ENCODE results near the gene HPSE2.
"Not testable (repeated sequence)": the region's sequence is repeated elsewhere in the genome, so short reads cannot be mapped to it uniquely, and the experiment has no call there.

Gene HPSE2

DNA sequence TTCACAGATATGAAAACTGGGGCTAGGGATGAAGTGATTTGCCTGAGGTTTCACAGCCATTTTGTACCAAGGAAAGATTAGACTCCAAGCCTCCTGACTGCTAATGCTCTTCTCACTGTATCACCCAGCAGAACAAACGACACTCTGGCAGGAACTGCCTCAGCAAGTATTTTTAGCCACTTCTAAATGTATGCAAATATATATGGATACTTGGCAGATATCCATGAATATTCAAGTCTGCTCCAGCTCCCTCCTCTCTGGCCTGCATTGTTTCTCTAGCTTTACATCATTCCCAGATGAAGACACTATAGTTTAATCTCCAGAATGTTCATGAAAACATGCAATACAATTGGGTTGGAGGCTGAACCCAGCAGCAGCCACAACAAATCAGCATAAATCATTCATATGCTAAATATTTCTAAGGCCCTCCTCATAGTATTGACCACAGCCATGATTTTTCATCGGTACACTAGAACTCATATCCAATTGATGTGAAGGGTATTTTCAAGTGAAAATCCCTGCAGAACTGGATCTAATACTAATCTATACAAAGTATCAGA is 65.5 kb downstream of the HPSE2 start:
- in situ Hi-C loops (cut with MboI; ENCODE audit: low sequenced_read_pairs), result no loop called here

DNA sequence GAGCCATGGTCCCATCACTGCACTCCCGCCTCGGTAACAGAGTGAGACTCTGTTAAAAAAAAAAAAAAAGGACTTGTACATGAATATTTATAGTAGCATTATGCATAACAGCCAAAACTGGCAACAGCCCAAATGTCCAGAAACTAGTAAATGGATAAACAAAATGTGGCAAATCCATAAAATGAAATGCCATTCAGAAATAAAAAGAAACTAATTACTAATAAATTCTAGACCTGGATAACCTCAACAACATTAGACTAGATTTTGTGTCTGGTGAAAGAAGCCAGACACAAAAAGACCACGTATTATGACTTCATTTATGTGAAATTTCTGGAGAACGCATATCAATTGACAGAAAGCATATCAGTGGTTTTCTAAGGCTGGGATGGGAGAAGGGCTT is 74.5 kb downstream of the HPSE2 start:
- in situ Hi-C loops (cut with MboI; ENCODE audit: low sequenced_read_pairs), result no loop called here

DNA sequence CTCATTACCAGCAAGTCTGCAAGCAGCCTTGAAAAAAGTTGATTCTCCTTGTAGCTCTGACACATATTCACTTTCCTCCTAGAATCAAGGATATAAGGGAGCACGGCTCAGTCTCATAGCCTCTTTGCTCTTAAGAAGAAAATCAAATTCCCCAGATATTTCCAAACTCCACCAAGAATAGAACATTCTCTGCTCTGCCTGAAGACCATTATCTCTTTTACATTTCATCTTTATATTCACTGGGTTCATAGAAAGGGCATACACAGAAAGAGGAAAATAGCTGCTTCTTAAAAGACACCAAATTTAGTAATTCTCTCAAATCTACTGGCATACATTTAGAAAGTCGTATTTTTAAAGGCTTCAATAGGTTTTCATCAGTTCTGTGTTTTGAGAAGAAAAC is 92.0 kb downstream of the HPSE2 start:
- in situ Hi-C loops (cut with MboI; ENCODE audit: low sequenced_read_pairs), result no loop called here

DNA sequence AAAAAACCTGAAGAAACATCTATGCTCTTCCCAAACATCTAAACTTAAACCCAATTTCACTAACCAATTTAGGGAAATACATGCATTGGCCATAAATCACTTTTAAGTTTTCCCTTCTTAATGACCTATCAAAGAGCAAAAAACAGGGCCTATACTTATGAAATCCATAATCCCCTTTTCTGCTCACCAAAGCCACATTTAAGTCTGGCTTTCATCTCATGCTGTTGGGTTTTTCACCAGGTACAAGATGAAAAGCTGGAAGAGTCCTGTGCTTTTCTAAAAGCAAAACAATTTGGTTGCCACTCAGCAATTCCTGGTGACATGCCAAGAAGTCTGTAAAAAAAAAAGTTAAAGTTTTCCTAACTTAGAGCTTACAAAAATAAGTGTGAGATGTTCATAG is 92.6 kb downstream of the HPSE2 start:
- in situ Hi-C loops (cut with MboI; ENCODE audit: low sequenced_read_pairs), result no loop called here

DNA sequence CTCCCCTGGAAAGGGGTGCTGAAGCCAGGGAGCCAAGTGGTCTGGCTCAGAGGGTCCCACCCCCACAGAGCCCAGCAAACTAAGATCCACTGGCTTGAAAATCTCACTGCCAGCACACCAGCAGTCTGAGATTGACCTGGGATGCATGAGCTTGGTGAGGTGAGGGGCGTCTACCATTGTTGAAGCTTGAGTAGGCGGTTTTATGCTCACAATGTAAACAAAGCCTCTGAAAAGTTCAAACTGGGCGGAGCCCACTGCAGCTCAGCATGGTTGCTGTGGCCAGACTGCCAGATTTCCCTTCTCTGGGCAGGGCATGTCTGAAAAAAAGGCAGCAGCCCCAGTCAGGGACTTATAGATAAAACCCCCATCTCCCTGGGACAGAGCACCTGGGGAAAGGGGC is 102.8 kb downstream of the HPSE2 start:
- in situ Hi-C loops (cut with MboI; ENCODE audit: low sequenced_read_pairs), result not testable (repeated sequence)

DNA sequence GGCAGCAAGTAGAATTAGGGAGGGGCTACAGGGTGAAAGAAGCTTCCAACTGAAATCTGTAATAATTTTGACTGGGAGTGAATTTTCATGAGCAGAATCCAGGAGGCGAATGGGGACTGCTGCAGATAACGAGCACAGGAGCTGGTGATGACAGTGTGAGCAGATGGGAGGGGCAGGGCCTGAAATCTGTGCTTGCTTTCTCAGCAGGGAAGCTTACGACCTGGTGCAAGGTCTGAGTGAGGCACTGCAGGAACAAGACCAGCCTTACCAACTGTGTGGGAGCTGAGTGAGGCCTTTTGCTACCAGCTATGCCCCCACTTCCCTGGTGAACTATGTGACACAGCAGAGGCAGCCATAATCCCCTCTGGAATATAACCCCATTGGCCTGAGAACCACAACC is 109.8 kb downstream of the HPSE2 start:
- in situ Hi-C loops (cut with MboI; ENCODE audit: low sequenced_read_pairs), result no loop called here

DNA sequence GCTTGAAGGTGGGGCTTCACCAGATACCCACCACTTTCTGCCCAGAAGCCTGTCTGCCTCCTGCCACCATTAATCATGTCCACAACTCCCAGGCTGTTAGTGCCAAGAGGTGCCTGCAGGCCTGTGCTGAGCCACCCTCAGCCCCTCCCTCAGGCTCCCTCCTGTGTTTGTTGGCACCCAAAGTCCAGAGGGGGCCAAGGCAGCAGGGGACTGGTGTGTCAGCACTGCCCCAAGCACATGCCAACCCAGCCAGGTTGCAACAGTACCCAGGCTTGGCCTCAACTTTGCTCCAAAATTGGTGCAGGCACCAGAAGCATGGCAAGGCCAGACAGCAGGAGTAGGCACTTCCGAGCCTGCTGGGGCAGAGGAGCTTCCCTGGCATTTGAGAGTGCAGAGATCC is 111.3 kb downstream of the HPSE2 start:
- in situ Hi-C loops (cut with MboI; ENCODE audit: low sequenced_read_pairs), result no loop called here

DNA sequence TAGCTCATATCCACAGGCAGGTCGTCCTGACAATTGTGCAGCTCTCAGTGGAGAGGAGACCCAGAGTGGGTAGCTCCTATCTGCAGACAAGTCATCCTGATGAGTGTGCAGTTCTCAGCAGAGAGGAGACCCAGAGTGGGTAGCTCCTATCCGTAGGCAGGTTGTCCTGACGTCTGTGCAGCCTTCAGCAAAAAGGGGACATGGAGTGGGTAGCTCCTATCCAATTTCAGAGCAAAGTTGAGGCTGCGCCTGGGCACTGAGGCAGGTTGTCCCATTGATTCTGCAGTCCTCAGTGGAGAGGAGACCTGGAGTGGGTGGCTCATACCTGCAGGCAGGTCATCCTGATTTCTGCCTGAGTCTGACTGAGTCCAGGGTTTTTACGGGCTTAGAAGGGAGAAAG is 111.8 kb downstream of the HPSE2 start:
- in situ Hi-C loops (cut with MboI; ENCODE audit: low sequenced_read_pairs), result no loop called here

DNA sequence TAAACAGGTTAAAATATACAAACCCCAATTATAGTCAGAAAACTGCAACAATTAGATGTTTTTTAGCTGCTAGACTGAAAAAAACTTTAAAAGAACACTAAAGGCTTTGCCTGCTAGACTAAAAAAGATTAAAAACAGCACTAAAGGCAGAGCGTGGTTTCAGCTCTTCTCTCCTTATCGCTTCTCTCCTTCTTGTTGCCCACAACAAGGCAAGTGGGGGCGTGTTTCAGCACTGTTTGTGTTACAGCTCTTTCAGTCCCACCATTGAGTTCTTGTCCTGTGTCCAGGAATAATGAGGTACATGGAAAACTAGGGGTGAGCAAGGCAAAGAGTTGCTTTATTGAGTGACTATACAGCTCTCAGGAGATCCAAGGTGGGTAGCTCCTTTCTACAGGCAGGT is 112.3 kb downstream of the HPSE2 start:
- in situ Hi-C loops (cut with MboI; ENCODE audit: low sequenced_read_pairs), result no loop called here

DNA sequence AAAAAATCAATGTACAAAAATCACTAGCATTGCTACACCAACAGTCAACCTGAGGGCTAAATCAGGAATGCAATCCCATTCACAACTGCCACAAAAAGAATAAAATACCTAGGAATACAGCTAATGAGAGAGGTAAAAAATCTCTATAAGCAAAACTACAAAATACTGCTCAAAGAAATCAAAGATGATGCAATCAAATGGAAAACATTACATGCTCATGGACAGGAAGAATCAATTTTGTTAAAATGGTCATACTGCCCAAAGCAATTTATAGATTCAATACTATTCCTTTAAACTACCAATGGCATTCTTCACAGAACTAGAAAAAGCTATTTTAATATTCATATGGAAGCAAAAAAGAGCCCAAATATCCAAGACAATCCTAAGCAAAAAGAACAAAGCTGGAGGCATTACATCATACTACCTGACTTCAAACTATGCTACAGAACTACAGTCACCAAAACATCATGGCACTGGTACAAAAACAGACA is 116.3 kb downstream of the HPSE2 start:
- in situ Hi-C loops (cut with MboI; ENCODE audit: low sequenced_read_pairs), result no loop called here

DNA sequence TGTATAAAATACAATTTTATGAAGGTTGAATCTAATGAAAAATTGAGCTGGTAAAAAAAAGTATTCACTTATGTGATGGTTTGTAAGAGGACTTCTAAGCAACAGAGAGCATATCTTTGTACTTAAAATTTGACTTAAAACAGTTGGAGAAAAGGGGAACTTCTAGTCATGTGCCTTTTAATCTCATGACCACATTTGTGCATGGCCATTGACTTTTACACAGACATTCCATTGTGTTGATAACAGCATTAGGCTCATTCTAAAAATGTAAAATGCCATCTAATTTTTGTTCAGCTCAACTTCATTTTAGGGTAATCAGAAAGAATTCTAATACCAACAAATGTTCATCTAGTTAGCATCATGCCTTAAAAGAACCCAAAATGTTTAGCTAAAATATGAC is 119.9 kb downstream of the HPSE2 start:
- in situ Hi-C loops (cut with MboI; ENCODE audit: low sequenced_read_pairs), result no loop called here

DNA sequence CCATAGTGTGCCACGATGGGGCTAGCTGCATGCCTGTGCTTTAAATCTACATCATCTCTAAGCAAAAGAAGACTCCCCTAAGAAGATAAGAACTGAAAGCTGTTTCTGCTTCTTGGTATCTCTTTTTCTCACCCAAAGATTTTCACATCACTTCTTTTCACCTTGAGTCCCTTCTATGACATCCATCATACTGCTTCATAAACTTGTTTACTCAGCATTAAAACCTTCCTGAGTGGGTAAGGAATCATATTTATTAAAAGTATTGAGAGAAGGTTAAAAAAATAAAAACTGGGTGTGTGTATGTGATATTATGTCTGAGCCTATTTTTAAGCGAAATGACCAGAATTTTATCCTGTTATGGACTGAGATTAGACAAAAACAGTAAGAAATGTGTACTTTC is 150.3 kb downstream of the HPSE2 start:
- in situ Hi-C loops (cut with MboI; ENCODE audit: low sequenced_read_pairs), result no loop called here

DNA sequence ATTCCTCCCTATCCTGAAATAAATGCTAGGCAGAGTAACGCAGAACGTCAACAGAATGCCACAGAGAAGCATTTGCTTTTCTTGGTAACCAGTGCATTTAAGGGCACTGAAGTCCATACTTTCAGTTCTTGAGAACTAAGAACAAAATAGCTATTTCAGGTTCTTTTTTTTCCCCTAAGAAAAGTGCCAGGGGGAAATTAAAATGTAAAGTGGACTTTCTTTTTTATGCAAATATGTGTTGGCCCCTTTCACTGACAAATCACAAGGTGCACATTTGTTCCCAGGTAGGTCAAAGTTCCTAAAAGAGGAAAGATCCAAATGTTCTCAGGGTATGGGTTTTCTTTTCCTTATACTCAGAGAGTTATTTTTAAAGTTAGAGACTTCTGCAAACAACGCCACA is 151.5 kb downstream of the HPSE2 start:
- in situ Hi-C loops (cut with MboI; ENCODE audit: low sequenced_read_pairs), result no loop called here

DNA sequence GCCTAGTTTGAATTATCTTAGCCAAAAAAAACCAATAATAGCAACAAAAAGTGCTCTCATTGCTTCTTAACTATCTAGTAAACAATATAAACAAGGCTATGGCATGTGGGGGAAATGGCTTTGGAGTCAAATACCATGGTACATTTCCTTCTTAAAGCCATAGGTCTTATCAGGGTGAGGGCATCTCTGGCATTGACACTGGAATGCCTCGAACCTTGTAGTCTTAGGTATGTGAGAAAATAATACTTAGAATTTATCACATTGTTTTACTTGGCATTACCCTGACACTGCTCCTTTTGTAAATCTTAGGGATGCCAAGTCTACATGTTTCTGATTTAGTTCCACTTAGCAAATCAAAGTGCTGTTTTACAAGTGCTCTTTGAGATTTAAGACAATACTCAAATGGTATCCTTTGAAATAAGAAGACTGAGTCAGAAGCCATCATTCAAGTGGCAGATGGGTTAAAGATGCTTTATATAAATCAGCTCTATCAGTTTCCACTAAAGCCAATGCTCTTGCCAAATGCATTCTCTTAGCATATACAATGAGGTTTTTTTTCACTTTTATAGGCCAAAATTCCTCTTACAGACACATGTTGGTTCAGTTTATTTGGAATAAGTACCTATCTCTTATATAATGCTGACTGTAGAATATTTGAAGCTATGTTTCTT is 155.2 kb downstream of the HPSE2 start:
- in situ Hi-C loops (cut with MboI; ENCODE audit: low sequenced_read_pairs), result no loop called here

DNA sequence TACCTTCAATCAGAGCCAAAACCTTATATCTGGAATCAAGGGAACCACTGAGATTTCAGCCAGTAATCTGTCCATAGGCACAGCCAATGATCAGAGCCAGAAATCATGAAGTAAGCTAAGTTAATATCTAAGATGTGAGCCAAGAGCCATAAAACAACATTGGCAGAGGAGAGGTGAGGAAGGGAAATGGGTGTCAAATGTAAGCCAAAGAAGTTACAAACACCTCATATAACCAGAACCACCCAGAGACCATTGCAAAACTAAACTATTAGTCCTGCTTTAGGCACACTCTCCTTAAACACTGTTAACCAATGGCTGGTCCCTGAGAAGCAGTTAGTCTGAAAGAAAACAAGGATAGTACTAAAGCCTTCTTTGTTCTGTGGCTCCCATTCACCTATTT is 173.1 kb downstream of the HPSE2 start:
- in situ Hi-C loops (cut with MboI; ENCODE audit: low sequenced_read_pairs), result no loop called here

DNA sequence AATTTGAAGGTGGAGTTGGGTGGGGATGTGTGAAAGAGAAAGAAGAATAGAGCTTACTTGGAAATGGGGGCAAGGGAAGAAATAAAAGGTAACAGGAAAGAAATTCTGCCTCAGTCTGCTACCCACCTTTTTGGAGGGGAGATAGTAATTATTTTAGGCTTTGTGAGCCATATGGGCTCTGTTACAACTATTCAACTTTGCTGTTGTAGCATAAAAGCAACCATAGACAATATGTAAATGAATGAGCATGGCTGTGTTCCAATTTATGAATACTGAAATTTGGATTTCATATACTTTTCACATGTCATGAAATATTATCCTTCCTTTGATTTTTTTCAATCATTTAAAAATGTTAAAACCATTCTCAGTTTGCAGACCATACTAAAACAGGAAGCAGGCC is 176.9 kb downstream of the HPSE2 start:
- in situ Hi-C loops (cut with MboI; ENCODE audit: low sequenced_read_pairs), result no loop called here

DNA sequence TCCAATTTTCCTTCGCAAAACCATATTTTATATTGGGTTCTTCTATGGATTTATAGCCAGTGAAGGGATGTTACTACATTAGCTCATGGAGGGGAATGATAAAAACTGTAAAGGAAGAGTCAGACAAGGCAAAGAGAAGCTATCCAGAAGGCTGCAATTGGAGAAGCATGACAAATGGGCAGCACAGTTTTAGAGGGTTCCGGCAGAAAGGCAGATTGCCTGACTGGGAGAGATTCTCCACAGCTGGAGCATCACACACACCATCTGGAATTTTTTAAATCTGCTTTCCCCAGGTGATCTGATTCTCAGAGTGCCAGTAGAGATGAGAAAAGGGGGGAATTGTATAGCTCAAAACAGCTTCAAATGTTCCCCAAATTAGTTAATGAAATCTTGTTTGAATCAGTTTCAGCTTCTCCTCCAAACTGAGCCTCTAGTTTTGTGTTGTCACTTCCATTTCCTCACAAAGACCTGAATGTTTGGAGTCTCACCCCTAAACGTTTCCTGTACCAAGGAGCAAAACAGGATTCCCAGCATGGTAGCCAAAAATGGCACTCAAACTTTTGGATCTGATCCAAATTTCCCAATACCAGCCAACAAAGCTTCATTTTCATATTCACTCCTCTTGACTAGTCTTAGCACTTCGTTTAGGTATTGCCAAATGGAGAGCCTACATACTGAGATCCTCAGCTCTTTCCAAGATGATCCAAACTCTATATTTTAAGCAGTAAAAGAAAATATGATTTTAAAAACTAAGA is 177.5 kb downstream of the HPSE2 start:
- in situ Hi-C loops (cut with MboI; ENCODE audit: low sequenced_read_pairs), result no loop called here

DNA sequence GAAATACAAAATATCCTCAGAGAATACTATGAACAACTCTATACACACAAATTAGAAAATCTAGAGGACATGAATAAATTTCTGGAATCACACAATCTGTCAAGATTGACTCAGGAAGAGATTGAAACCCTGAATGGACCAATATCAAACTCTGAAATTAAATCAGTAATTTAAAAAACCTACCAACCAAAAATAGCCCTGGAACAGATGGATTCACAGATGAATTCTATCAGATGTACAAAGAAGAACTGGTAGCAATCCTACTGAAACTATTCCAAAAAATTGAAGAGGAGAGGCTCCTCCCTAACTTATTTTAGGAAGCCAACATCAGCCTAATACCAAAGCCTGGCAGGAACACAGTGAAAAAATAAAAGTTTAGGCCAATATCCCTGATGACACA is 190.0 kb downstream of the HPSE2 start:
- in situ Hi-C loops (cut with MboI; ENCODE audit: low sequenced_read_pairs), result loop anchor here (25.0 kb wide), 1 partner anchor 583 kb away; no protein-coding TSS in a partner anchor

DNA sequence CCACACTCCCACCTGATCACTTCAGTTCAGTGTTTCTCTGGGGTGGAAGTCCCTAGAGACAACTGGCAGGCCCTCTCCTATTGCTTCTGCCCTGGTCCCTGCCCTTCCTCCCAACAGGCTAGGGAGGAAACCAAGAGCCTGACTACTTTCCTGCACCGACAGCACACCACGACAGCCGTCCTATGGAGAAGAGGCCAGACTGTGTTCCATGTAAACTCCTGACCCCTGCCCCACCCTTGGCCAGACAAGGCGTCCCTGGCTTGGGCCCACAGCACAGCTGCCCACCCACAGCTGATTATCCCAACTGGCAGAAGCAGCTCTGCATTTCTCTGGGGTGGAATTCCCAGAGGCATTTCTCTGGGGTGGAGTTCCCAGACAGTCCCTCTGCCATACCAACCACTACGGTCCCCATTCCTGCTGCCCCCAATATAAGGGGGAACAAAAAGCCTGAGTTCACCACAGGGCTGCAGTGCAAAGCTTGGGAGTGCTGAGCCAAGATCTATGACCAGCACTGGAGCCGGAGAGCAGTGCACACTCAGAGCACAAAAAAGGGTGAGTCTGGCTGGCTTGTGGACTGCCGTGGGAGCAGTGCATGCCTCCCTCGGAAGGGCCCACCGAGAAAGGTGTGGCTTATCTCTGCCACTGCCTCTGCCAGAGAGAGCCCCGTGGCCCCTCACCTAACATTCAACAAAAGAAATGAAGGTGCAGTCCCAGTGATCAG is 193.4 kb downstream of the HPSE2 start:
- in situ Hi-C loops (cut with MboI; ENCODE audit: low sequenced_read_pairs), result loop anchor here (25.0 kb wide), 1 partner anchor 580 kb away; no protein-coding TSS in a partner anchor

DNA sequence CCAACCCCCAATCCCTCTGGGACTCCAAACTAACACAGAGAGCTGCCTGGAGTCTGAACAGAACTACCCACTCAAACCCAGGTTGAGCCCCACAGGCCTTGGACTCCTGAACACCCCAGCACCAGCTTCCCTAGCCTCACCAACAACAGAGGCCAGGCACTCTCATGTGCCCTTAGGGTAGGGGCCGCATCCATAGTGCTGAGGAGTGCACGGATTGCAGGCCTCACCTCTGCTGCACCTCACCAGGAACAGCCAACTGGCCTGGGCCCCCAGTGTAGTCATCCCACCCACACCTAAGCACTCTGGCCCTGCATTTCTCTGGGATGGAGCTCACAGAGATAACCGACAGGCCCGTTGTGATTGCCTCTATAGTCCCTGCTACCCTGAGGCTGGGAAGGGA is 194.2 kb downstream of the HPSE2 start:
- in situ Hi-C loops (cut with MboI; ENCODE audit: low sequenced_read_pairs), result loop anchor here (25.0 kb wide), 1 partner anchor 579 kb away; no protein-coding TSS in a partner anchor

DNA sequence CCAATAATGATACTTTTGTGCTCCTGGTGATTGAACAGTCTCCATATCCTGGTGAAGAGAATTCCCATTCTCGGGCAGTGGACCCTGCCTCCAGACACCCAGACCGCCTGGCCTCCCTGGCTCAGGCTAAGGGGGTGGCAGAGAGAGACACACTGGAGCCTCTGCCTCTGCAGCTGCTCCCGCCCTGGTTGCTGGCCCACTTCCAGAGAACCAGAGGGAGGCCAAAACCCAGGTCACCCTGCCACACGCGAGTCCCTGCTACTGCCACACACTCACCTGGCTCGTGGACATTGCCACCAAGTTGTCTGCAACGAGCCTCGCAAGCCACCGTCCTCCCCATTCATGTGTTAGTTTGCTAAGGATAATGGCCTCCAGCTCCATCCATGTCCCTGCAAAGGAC is 221.8 kb downstream of the HPSE2 start:
- in situ Hi-C loops (cut with MboI; ENCODE audit: low sequenced_read_pairs), result no loop called here

All from HL-60/S4 (cell line).